Ramos (cell line): Measurements from ENCODE around the gene INSYN2A.

Source experiments
- in situ Hi-C: fragments of 300-500 bp; cut with MboI; formaldehyde crosslinking; loops from one replicate; pipeline ENCODE4 v1.14.3; 2022; ENCODE audit warnings: low sequenced_read_pairs; ENCODE audit not compliant: unreplicated experiment

INSYN2A gene

GRCh38 chr10:127195571-127196281, 665 bp downstream of the INSYN2A start:
- in situ Hi-C loops = no loop called here

GRCh38 chr10:127195041-127195506, 1.3 kb downstream of the INSYN2A start:
- in situ Hi-C loops = no loop called here

DNA sequence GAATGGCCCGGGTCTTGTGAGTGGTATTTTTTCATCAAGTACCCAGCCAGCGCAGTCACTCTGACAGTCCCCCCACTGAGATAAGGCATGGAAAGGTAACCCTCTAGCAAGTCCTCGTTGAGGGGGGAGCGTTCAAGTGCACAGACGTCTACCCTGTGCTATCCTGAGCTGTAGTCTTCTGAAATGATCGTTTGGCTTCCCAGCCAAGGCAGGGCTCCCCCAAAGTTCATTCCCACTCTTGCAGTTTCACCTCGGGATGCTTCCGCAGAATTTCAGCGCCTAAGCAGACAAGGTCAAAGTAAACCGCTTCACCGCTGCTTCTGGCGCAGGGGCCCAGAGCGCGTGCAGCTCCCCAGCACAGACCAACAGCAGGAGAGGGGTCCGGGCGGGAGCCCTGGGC, 1.8 kb downstream of the INSYN2A start:
- in situ Hi-C loops = no loop called here

DNA sequence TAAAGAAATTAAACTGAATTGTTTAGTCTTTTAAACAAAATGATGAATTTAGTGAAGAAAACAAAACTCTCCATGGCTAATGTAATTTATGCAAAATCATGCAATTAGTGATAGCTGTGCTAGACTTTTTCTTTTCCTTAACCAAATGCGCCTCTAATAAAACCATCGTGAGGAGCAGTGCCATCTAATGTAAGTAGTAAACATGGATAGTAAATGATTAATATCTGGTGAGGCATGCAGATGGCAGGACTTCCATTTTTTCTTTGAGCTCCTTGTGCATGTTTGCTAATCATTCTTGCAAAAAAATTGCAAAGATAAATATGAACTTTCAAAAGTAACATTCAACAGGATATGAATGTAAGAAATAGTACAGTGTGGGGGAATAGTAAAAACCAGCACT, 2.3 kb downstream of the INSYN2A start:
- in situ Hi-C loops = no loop called here

GRCh38 chr10:127193125-127193524, 3.3 kb downstream of the INSYN2A start:
- in situ Hi-C loops = no loop called here

GRCh38 chr10:127190427-127190826, 6.0 kb downstream of the INSYN2A start:
- in situ Hi-C loops = no loop called here

- in situ Hi-C loops = no loop called here
Measured at GRCh38 chr10:127189226-127189625, 7.2 kb downstream of the INSYN2A start.

DNA sequence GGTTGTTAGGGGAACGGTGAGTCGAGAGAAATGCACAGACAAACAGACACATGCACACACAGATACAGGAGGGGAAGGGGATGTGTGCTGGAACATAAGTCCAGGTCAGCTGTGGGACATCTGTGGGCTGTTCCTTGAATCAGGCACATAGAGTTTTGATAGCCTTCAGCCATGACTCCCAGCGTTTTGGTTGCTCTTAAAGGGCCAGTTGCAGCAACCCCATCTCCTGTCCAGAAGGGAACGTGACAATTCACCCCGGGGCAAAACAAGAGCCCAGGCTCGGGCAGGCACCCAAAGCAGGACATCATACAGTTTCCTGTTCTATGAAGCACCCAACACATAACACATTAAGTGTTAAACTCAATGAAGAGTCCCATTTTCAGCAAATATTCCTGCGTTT, 9.6 kb downstream of the INSYN2A start:
- in situ Hi-C loops = no loop called here

DNA sequence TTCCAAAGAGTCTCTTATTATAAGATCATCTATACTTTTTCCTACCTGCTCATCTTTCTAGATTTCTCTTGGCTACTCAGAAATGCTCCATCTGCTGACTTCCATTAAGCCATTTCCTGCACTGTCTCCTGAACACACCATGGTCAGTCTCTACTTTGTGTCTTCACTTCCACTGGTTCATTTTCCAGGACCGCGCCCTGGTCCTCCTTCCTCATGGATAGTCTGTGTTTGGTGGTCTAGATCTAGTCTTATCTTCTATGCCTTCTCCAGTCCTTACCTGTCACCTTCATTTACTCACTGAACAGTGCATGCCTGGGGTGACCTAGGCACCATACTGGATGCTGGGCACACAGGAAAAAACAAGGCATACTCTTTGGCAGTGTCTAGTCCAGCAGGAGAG, 11.8 kb downstream of the INSYN2A start:
- in situ Hi-C loops = no loop called here

DNA sequence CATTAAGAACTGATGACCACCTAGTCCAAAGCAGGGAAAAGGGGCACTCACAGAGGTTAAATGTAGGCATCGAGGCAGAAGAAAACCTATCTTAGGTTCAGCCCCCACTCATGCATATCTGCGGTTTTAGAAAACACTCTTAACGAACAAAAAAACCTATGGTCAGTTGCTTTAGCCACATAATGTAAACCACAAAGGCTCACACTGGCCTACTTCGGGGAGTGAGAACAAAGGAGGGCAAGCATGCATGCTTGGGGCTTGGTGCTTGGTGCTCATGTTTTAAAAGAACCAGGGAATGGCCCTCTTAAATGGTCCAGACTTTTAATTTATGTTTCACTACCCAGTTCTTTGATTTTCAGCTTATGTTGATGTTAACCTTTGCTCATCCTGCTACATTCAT, 14.2 kb downstream of the INSYN2A start:
- in situ Hi-C loops = no loop called here

DNA sequence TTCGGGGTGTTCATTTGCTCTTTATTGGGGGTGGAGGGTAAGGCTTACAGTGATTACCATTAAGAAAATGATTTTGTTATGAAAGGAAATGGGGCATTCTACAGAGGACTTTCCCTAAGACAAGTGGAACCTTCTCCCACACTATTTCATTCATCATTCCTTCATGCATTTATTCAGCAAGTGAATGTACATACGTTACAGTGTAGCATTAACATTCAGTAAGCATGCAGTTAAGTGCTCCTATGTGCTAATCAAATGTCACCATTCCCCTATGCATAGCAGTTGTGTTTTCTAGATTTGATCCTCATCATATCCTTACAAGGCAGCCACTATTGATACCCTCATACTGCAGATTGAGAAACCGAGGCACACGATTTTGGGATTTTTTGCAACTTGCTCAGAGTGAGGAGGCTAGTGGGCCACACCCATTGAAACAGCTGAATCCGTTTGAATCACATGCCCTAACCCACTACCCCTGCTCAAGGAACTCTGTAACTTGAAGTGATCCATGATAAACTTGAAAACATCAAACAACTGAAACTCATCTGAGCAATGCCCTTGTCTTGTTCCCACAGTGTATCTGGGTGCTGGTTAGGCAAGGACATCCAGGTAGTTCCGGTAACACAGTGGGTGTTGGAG, 16.7 kb downstream of the INSYN2A start:
- in situ Hi-C loops = no loop called here

DNA sequence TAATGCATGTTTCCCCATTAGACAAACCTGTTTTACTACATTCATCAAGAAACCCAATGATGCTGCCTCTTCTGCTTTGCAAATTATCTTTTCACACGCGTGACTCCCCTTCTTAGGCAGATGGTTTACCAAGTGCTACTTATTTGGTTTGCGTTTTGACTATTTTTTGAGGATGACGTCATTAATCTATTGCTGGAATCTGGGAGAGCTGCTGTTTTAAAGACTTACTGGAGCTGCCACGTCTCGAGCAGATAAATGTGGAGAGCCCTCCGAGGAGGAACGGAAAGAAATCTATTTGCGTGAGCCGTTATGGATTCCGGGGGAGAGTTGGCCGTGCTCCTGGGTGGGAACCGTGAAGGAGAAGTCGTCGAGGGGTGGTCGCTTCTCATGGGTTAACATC, 19.7 kb downstream of the INSYN2A start:
- in situ Hi-C loops = no loop called here

GRCh38 chr10:127175357-127176110, 20.9 kb downstream of the INSYN2A start:
- in situ Hi-C loops = no loop called here

DNA sequence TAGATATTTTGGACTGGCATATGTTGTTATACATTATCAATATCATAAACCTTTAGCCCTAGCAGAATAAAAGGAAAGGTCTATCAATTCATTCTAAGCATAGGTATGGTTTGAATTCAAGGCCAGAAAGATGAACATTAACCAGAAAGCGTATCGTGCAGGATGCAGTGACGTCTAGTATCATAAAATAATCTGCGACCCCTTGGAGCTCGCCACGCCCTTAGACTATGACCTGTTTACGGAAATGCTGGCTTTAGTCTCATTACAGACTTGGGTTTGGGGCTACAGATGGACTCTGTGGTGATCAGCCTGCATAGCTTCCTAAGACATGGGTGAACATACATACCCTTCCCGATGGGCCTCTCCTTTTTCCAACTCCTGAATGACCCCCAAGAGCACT, 21.5 kb downstream of the INSYN2A start:
- in situ Hi-C loops = no loop called here

DNA sequence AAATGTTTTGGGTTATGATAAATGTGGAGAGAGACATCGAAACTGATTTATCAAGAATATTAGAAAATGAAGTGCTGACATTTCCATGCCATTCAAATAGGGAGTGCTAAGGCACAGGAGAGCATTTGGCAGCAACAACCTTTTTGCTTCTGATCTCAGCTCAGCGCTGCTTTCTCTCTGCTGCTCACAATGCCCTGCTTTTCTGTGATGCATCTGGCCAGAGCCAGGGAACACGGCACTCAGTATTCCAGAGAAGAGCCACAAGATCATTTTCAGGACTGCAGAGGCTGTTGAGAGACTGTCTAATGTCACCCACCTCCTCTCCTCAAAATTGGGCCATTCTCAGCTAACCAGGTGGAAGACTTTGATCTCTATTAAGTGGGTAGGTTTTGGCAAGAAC, 28.1 kb downstream of the INSYN2A start:
- in situ Hi-C loops = no loop called here

DNA sequence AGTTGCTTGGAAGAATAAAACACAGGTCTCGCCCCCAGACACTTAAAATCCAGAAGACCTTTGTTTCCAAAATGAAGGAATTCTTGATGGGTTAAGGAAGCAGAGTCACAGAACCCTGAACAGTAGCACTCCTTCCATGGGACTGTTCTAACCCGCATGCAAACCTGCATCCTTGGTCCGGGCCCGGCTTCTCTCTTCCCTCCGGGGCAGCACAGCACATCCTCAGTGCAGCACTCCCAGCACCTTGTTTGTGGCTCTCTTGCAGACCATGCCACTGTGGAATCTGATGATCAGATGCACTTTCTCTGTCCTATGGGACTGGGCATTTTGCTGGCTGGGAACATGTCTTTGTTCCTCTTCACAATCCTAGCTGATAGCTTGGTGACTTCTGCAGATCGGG, 33.5 kb downstream of the INSYN2A start:
- in situ Hi-C loops = no loop called here

GRCh38 chr10:127161482-127161881, 34.9 kb downstream of the INSYN2A start:
- in situ Hi-C loops = no loop called here

DNA sequence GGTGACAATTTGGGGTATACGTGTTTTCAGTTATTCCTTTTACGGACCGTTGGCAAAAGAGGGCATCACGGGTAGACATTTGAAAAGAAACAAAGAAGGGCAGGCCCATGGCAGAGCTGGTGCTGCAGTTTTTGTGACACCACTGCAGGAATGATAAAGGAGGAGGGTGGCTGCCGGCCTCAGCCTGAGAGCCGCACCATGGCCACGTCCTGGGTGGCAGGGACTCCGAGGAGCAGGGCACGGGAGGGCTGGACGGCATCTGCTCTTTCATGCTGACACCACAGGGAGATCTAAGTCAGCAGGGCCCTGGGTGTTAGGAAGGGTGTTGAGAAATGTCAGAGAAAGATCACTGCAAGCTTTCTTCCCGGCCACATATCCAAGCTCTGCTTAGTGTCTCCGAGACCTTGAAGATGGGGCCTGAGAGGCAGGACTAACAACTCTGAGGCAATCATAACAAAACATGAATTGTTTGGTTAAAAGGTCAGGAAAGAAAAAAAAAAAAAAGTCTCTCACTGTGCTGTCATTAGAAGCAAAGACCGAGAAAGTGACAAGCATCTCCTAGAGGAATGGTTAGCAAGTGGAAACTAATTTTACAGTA, 36.6 kb downstream of the INSYN2A start:
- in situ Hi-C loops = no loop called here

DNA sequence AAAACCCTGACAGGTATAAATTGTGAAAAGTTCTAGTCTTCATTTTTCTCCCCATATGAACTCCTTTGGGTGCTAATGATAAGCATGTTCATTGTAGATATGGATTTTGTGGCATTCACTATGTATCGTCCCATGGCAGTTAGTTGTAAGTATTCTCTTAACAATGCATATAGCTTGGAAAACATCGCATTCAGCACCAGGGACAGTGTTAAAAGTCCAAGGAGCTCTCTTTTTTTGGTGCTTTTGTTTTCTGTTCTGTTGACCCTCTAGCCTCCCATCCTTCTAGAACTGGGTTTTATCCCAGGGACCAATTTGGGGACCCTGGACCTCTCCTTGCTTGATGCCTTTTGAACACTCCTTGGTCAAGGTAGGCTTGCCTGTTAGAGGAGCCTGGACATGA, 37.7 kb downstream of the INSYN2A start:
- in situ Hi-C loops = no loop called here

DNA sequence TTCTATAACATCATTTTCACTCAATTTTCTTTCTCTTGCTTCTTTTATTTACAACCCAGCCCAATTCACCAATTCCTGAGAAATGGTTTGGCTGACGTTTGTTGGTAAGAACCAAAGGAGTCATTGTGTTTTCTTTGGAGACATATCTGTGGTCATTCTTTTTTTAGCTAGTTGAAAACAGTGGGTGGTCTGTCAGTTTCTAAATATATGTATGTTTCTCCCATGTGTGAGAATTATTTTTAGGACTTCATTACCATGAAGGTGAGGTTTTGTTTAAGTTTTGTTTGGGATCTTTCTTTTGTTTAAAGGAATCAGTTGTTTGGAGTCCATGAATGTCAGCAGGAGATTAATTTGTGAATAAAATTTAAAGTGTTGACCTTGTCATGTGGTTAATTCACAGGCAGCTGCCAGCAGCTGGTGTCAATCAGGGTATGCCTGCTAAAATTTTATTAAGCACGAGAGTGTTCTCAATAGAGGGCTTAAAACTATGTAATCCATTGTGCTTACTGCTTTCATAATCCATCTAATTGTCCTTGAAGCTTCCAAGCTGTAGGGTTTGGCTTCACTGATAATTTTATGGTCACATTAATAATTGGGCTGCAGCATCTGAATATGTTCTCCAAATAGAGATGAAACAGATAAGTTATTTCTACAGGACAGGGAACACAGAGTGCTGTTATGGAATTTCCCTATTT, 38.7 kb downstream of the INSYN2A start:
- in situ Hi-C loops = no loop called here
